HL-60 (cell line): ENCODE measurements around the gene NEU3.
A peak's percentile ranks its signal among the peaks of the same experiment; 100 is the strongest.

Experiments
- CTCF ChIP-seq: IDR thresholded peaks from one replicate; pipeline ENCODE4 v1.5.1; 2011; ENCODE audit warnings: low read length, control low read depth, inconsistent platforms; ENCODE audit not compliant: insufficient read depth
- GABPA ChIP-seq: IDR thresholded peaks from 2 replicates; pipeline ENCODE4 v1.6.1; 2012; ENCODE audit warnings: low read depth
- POLR2AphosphoS5 ChIP-seq: IDR thresholded peaks from 2 replicates; pipeline ENCODE4 v1.6.1; 2012; ENCODE audit warnings: low read depth
- REST ChIP-seq: IDR thresholded peaks from 2 replicates; pipeline ENCODE4 v1.6.1; 2012; ENCODE audit warnings: low read depth; ENCODE audit not compliant: insufficient replicate concordance
- SPI1 ChIP-seq: IDR thresholded peaks from 2 replicates; pipeline ENCODE4 v1.6.1; 2012; ENCODE audit warnings: low read depth, mild to moderate bottlenecking, borderline replicate concordance

GRCh38 chr11:74980634-74981033 lies 8.1 kb upstream of the NEU3 start:
- no peak for TF ChIP-seq POLR2AphosphoS5
- no peak for TF ChIP-seq REST
- no peak for TF ChIP-seq GABPA
- no peak for TF ChIP-seq CTCF
- TF ChIP-seq SPI1 = peak; percentile 72; the same call in 1 of the 2 replicates
